HEK293T (cell line): ENCODE results near the gene MYH10.

Experiments
- CTCF ChIA-PET: fragments of 350-600 bp; formaldehyde crosslinking; extraction: SDS; loops from one replicate; lab custom pipeline; 2021; ENCODE audit warnings: antibody characterized with exemption, inconsistent platforms; lab: Yijun Ruan, JAX
- POLR2A ChIA-PET: fragments of 350-600 bp; formaldehyde crosslinking; extraction: SDS; loops from one replicate; lab custom pipeline; 2020; ENCODE audit warnings: antibody characterized with exemption, inconsistent platforms; lab: Yijun Ruan, JAX
- DNase-seq: peaks from one replicate; pipeline ENCODE4 v3.0.0; 2012; ENCODE audit warnings: mixed read lengths; ENCODE audit errors: extremely low spot score
- ARNT ChIP-seq: fragments of 450-650 bp; IDR thresholded peaks from 2 replicates; pipeline ENCODE4 v1.6.1; 2017; ENCODE audit warnings: mild to moderate bottlenecking
- BHLHE40 ChIP-seq: fragments of 450-650 bp; IDR thresholded peaks from 2 replicates; pipeline ENCODE4 v1.6.1; 2016; ENCODE audit warnings: mild to moderate bottlenecking, moderate library complexity, borderline replicate concordance
- CTBP1 ChIP-seq: fragments of 450-650 bp; IDR thresholded peaks from 2 replicates; pipeline ENCODE4 v1.6.1; 2016; ENCODE audit warnings: borderline replicate concordance
- ELF4 ChIP-seq: fragments of 450-650 bp; IDR thresholded peaks from 2 replicates; pipeline ENCODE4 v1.6.1; 2017; ENCODE audit warnings: antibody characterized with exemption
- FOXA1 ChIP-seq: fragments of 450-650 bp; IDR thresholded peaks from 2 replicates; pipeline ENCODE4 v1.6.1; 2016; ENCODE audit warnings: mild to moderate bottlenecking
- FOXK2 ChIP-seq: fragments of 450-650 bp; IDR thresholded peaks from 2 replicates; pipeline ENCODE4 v1.6.1; 2016; ENCODE audit warnings: mild to moderate bottlenecking
- FOXM1 ChIP-seq: fragments of 450-650 bp; IDR thresholded peaks from 2 replicates; pipeline ENCODE4 v1.6.1; 2017; ENCODE audit warnings: mild to moderate bottlenecking, borderline replicate concordance
- HDGF ChIP-seq: fragments of 450-650 bp; IDR thresholded peaks from 2 replicates; pipeline ENCODE4 v1.6.1; 2017; ENCODE audit warnings: antibody characterized with exemption, borderline replicate concordance
- L3MBTL2 ChIP-seq: fragments of 450-650 bp; conservative IDR thresholded peaks from 2 replicates; pipeline ENCODE4 v1.6.1; 2016; ENCODE audit warnings: mild to moderate bottlenecking
- LEF1 ChIP-seq: fragments of 450-650 bp; IDR thresholded peaks from 2 replicates; pipeline ENCODE4 v1.6.1; 2017; ENCODE audit warnings: mild to moderate bottlenecking, borderline replicate concordance
- NFRKB ChIP-seq: fragments of 450-650 bp; IDR thresholded peaks from 2 replicates; pipeline ENCODE4 v1.6.1; 2016; ENCODE audit warnings: mild to moderate bottlenecking, moderate library complexity
- SP1 ChIP-seq: fragments of 450-650 bp; IDR thresholded peaks from 2 replicates; pipeline ENCODE4 v1.6.1; 2017
- SUZ12 ChIP-seq: fragments of 450-650 bp; IDR thresholded peaks from 2 replicates; pipeline ENCODE4 v1.6.1; 2016; ENCODE audit warnings: mild to moderate bottlenecking
- TARDBP ChIP-seq: fragments of 450-650 bp; IDR thresholded peaks from 2 replicates; pipeline ENCODE4 v1.6.1; 2016
- ZNF384 ChIP-seq: fragments of 450-650 bp; IDR thresholded peaks from 2 replicates; pipeline ENCODE4 v1.6.1; 2016
- TF ChIP-seq, protein P1 (sequence below): fragments of 450-650 bp; IDR thresholded peaks from 2 replicates; pipeline ENCODE4 v1.6.1; 2016

MYH10 gene

DNA sequence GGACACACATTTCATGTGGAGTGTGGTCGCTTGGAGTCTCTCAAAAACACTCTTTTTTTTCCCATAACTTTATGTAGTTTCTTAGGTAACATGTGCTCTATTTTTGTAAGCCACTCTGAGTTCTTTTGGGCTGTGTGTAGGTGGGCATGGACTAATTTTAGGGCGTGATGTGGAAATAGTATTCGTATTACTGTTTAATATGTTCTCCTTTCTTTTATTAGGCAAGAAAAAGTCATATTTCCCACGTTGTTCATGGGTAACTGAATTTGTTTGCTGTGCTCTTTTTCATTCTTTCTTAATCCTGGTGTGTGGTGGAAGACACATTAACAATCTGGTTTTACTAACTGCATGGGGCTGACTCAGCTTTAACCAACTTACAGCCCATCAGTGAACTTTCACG, 167.4 kb downstream of the MYH10 start:
- CTCF ChIA-PET: no interaction called here
- DNase-seq: no peak
- POLR2A ChIA-PET: no interaction called here
- no peak for TF ChIP-seq FOXM1
- TF ChIP-seq LEF1: no peak
- TF ChIP-seq HDGF: no peak
- no peak for TF ChIP-seq TARDBP
- TF ChIP-seq L3MBTL2: no peak
- no peak for TF ChIP-seq BHLHE40
- no peak for TF ChIP-seq FOXA1
- no peak for TF ChIP-seq SUZ12
- no peak for TF ChIP-seq ELF4
- TF ChIP-seq, protein P1, sequence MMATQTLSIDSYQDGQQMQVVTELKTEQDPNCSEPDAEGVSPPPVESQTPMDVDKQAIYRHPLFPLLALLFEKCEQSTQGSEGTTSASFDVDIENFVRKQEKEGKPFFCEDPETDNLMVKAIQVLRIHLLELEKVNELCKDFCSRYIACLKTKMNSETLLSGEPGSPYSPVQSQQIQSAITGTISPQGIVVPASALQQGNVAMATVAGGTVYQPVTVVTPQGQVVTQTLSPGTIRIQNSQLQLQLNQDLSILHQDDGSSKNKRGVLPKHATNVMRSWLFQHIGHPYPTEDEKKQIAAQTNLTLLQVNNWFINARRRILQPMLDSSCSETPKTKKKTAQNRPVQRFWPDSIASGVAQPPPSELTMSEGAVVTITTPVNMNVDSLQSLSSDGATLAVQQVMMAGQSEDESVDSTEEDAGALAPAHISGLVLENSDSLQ: no peak
- TF ChIP-seq NFRKB: no peak
- no peak for TF ChIP-seq FOXK2
- TF ChIP-seq ZNF384: no peak
- no peak for TF ChIP-seq CTBP1
- no peak for TF ChIP-seq SP1
- no peak for TF ChIP-seq ARNT

DNA sequence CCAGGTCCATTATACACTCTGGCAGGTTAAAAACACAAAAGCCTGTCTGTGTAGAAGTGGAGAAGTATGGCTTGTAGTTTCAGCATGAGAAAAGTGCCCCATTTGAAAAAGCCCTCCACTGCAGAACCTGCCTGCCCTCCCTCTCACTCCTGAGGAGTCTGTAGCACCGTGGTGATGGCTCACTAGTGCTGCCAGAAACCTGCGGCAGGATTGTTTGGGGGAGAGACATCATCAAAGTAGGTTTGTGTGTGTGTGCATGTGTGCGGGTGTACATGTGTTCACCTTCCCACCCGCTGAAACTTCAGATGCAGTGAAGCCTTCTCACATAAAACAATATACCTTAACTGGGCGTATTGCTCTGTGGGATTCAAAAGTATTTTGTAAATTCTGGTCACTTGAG, 168.0 kb downstream of the MYH10 start:
- no peak for DNase-seq
- ChIA-PET POLR2A (no interaction called here), CTCF (no interaction called here)
- TF ChIP-seq FOXA1 (no peak), BHLHE40 (no peak), SP1 (no peak), NFRKB (no peak), ZNF384 (no peak), CTBP1 (no peak)

DNA sequence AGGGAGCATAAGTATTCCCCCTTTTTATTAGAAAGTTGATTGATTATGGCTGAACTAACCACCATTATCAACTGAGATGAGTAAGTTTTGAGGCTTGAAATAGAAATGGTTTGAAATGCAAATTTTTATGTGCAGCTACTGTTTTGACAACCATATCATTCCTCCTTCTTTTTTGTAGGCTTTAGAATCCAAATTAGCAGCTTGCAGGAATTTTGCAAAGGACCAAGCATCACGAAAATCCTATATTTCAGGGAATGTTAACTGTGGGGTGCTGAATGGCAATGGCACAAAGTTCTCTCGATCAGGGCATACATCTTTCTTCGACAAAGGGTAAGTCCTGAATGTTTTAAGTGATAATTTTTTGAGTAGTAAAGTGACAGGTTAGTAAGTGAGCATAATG, 170.7 kb downstream of the MYH10 start:
- no peak for DNase-seq
- POLR2A ChIA-PET: interaction anchor here (1.1 kb wide), 1 partner anchor 25 kb away, joined by 3 read pairs; no protein-coding TSS in a partner anchor
- TF ChIP-seq FOXA1: no peak
- CTCF ChIA-PET: no interaction called here

DNA sequence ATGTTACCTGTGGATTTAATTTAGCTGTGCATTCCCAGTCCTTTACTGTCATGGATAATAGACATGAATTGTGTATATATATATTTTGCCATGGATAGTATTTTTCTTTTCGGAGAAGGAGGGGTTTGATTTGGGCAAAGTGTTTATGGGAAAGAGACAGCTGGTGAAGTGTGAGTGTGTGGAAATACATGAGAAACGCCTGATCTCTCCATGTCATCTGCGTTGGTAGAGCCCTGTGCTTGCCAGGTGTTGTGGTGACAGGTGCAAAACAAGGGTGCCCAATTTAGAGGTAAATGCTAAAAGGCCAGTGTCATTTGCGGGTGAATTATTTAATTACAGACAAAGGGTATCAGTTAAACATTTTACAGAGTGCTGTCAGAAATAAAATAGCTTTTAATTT, 171.4 kb downstream of the MYH10 start:
- POLR2A ChIA-PET: interaction anchor here (1.1 kb wide), 1 partner anchor 24 kb away, joined by 3 read pairs; no protein-coding TSS in a partner anchor
- TF ChIP-seq TARDBP (no peak), FOXK2 (no peak), L3MBTL2 (no peak), NFRKB (no peak), ZNF384 (no peak), FOXM1 (no peak), ARNT (no peak), SP1 (no peak), CTBP1 (no peak), BHLHE40 (no peak), LEF1 (no peak), SUZ12 (no peak), FOXA1 (no peak), ELF4 (no peak), HDGF (no peak)
- TF ChIP-seq, protein P1: no peak
- CTCF ChIA-PET: no interaction called here
- DNase-seq: no peak

DNA sequence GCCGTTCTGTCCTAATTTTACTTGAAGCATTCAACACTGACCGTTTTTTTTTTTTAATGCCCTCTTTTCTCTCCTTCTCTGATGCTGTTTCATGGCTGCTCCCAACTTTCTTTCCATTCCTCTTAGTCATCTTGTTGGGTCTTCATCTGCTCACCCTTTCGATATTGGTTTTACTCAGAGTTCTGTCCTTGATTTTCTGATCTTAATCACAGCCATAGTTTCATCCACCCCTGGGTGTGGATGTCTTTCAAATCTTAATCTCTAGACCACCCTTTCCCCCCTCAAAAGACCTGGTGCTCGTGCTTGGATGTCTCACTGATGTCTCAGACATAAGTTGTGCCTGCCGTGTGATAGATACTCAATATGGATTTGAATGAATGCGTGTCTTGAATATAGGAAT, 172.4 kb downstream of the MYH10 start:
- no peak for DNase-seq
- TF ChIP-seq SUZ12 (no peak), SP1 (no peak)
- ChIA-PET POLR2A (no interaction called here), CTCF (no interaction called here)

DNA sequence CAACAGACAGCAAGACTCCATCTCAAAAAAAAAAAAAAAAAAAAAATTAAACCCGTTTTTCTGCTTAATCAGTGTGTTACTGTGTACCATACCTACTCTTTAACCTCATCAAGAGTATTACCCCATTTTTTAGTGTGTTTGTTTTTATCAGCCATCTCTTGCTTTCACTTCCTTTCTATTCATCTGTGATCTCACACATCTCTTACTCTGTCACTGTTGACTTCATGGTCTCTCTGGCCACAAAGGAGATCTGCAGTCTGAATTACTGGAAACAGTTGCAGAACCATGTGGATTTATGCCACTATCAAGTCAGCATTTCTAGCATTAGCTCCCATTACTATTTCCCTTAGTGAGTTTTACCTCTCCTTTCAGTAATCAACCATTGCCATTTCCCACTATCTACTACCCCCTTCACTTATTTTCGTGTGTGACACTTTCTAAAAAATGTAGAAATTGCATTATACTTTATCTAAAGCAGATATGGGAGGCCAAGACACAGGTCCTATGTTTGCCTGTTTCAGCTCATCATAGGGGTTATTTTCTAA, 174.8 kb downstream of the MYH10 start:
- TF ChIP-seq TARDBP (no peak), SUZ12 (no peak), ELF4 (no peak), ARNT (no peak), SP1 (no peak), L3MBTL2 (no peak), HDGF (no peak), FOXK2 (no peak), BHLHE40 (no peak), CTBP1 (no peak), NFRKB (no peak)
- no peak for DNase-seq
- POLR2A ChIA-PET: no interaction called here
- CTCF ChIA-PET: no interaction called here

DNA sequence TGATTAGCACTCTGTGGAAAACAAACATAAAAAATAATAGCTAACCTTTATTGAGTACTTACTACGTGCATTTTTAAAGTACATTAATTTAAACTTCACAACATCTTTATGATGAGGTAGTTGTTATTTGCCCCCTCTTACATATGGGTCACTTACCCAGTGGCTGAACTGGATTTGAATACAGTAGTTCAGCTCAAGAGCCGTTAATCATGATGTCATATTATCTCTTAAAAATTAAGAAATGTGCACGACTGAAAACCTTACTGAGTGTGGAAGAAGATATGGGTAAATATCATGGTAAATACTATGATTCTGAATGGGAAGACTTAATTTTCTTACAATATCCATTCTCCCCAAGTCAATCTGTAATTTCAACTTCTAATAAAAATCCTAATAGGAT, 177.2 kb downstream of the MYH10 start:
- no peak for DNase-seq
- TF ChIP-seq CTBP1 (no peak), FOXM1 (no peak), ARNT (no peak), FOXK2 (no peak), SUZ12 (no peak)
- POLR2A ChIA-PET: no interaction called here
- CTCF ChIA-PET: interaction anchor here (1.3 kb wide), 1 partner anchor 43 kb away, joined by 3 read pairs; no protein-coding TSS in a partner anchor
